GM12873 (cell line): ENCODE data around the gene TRHDE.

Experiments
- TF ChIP-seq, protein P1 (sequence below): IDR thresholded peaks from 2 replicates; pipeline ENCODE4 v1.5.1; 2012; ENCODE audit warnings: low read depth, mild to moderate bottlenecking, moderate library complexity, low read length, control low read depth; ENCODE audit not compliant: insufficient read depth; ENCODE audit errors: missing control alignments

The TRHDE gene, protein sequence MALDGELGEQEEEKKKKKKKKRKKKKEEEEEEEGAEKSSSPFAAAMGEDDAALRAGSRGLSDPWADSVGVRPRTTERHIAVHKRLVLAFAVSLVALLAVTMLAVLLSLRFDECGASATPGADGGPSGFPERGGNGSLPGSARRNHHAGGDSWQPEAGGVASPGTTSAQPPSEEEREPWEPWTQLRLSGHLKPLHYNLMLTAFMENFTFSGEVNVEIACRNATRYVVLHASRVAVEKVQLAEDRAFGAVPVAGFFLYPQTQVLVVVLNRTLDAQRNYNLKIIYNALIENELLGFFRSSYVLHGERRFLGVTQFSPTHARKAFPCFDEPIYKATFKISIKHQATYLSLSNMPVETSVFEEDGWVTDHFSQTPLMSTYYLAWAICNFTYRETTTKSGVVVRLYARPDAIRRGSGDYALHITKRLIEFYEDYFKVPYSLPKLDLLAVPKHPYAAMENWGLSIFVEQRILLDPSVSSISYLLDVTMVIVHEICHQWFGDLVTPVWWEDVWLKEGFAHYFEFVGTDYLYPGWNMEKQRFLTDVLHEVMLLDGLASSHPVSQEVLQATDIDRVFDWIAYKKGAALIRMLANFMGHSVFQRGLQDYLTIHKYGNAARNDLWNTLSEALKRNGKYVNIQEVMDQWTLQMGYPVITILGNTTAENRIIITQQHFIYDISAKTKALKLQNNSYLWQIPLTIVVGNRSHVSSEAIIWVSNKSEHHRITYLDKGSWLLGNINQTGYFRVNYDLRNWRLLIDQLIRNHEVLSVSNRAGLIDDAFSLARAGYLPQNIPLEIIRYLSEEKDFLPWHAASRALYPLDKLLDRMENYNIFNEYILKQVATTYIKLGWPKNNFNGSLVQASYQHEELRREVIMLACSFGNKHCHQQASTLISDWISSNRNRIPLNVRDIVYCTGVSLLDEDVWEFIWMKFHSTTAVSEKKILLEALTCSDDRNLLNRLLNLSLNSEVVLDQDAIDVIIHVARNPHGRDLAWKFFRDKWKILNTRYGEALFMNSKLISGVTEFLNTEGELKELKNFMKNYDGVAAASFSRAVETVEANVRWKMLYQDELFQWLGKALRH

DNA sequence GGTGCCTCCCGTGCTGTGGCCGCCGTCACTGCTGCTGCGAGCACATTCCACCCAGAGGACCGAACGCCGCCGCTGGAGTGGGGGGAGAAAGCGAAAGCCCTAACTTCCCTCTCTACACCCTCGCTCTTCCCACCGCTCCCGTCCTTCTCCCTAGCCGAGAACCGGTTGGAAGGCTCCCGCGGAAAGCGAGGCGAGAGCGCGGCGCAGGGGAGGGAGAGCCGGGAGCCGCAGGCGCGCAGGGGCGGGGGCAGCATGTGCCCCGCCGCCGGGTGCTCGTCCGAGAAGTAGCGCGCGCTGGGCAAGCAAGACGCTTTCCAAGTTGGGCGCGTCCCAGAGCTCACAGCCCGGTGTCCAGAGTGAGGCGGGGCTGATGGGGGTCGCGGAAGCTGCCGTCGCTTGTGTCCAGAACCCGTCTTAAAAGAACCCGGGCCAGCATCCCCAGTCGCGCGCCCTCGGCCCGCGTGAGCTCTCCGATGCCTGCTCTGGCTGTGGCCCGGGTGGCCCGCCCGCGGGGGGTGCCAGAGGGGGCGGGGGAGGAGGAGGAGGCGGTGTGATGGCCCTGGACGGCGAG, at the start of gene TRHDE:
TRHDE (plus strand) TSS at position 280 of the 571 bp plus-strand sequence; CDS start at position 554, 274 bp downstream.
- TF ChIP-seq, protein P1, sequence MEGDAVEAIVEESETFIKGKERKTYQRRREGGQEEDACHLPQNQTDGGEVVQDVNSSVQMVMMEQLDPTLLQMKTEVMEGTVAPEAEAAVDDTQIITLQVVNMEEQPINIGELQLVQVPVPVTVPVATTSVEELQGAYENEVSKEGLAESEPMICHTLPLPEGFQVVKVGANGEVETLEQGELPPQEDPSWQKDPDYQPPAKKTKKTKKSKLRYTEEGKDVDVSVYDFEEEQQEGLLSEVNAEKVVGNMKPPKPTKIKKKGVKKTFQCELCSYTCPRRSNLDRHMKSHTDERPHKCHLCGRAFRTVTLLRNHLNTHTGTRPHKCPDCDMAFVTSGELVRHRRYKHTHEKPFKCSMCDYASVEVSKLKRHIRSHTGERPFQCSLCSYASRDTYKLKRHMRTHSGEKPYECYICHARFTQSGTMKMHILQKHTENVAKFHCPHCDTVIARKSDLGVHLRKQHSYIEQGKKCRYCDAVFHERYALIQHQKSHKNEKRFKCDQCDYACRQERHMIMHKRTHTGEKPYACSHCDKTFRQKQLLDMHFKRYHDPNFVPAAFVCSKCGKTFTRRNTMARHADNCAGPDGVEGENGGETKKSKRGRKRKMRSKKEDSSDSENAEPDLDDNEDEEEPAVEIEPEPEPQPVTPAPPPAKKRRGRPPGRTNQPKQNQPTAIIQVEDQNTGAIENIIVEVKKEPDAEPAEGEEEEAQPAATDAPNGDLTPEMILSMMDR = no peak

DNA sequence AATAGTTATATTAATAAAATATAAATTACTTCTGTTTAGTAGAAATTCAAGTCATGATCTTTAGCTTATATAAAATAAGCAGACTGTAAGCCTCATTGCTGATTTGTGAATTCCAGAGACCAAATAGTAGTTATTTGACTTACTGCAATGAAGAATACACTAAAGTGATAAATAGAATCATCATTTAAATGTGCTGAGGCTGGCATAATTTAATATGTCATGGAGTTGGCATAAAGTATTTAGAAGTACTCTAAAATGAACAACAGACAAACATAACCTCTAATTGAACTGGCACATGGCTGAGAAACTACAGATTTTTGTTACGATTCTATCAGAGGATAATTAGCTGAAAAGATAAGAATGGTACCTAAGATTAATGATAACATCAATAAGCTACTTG, 45.7 kb upstream of the TRHDE start:
- TF ChIP-seq, protein P1 = no peak

DNA sequence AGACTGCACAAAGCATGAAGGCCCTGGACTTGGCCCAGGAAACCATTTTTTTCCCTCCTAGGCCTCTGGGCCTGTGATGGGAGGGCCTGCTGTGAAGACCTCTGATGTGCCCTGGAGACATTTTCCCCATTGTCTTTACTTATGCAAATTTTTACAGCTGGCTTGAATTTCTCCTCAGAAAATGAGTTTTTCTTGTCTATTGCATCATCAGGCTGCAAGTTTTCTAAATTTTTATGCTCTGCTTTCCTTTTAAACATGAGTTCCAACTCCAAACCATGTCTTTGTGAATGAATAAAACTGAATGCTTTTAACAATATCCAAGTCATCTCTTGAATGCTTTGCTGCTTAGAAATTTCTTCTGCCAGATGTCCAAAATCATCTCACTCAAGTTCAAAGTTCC, 43.7 kb upstream of the TRHDE start:
- TF ChIP-seq, protein P1 = no peak

DNA sequence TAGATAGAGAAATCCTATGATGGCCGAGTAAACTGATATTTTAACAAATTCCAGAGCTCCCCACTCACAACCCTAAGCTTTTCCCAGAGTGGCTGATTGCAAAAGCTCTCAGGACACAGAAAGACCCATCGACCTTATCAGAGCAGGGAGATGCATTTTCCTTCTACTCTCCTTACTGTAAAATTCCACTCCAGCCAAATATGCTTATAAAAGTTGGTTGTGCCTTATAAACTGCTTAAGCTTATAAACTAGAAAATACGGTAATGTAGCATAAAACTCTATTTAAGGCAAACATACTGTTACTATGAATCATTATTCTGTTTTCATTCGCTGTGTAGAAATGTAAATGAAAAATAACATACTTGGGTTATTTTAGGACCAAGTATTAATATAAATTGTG, 41.6 kb upstream of the TRHDE start:
- TF ChIP-seq, protein P1 = no peak

DNA sequence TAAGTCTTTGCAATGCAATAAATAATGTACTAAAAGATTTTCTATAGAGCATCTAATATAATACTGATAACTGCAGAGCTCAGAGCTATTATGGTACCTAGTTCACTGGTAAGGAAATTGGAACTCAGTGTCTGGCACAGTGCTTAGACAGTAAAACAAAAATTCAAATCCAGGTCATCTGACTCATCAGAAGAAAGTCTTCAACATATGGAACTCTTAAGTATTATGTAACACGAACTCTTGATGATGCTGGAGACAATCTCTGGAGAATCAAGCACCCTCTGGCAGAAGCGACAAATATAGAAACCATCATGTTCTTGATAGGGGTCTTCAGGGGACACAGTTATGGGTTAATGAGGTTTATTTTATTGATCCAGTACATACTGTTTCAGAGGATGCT, 37.3 kb upstream of the TRHDE start:
- TF ChIP-seq, protein P1 = no peak

DNA sequence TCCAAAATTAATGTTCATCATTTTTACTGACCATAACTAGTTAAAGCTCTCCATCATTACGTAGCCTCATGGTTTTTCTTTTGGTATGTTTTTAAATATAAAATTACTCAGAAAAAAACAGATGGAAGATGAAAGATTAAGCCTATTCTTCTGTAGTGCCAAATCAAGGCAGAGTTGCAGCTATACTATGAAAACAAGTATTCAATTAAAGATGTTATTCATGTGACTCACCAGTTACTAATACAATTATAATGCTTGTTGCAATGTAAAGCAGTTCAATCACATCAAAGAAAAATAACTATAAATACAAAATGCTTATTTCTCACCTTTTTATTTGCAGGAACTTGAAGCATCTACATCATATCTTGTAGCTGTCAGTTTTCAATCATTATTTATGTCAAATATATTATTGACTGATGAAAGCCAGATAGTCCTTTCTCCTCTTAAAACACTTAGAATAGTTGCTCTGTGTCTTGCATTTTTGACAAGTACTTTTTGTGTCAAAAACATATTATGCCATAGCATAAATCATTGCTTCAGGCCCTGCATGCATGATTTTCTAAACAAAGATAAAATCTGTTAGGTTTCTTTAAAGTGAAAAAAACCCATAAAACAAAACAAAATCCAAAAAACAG, 36.0 kb upstream of the TRHDE start:
- TF ChIP-seq, protein P1 = no peak
